ENCODE measurements around the gene KIZ. TPM values are rescaled to one million over a fixed set of nuclear protein-coding genes. Genes with fewer than 3 reads are reported as not detected.

Gene KIZ
- total and polyA plus RNA-seq, 2 experiments from 2014 or later = 58.3 to 63.6 TPM

DNA sequence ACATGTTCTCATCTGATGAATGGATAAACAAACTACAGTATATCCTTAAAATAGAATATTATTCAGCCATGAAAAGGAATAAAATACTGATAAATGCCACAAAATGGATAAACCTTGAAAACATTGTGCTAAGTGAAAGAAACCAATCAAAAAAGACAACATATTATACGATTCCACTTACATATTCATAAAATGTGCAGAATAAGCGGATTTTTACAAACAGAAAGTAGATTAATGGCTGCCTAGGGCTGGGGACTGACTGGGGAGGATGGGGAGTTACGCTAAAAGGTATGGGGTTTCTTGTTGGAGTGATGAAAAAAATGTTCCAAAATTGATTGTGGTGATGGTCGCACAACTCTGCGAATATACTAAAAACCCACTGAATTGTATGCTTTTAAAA, 29.4 kb downstream of the KIZ start:
- H3K27ac ChIP-seq (ENCODE audit: low read depth) = no peak overlapping the region
- no peak overlapping the region for H3K4me3 ChIP-seq
- no peaks in the 10 kb centered on the region for H4K20me1 ChIP-seq (replicated peaks; ENCODE audit: insufficient read depth)
- no peaks in the 10 kb centered on the region; the same call in 1 of the 2 replicates for H3K36me3 ChIP-seq (ENCODE audit: insufficient read depth)
- H3F3A ChIP-seq (replicated peaks; ENCODE audit: low read depth) = no peaks in the 10 kb centered on the region
- H3K27ac Mint-ChIP-seq = no peak overlapping the region
- peaks cover 15% of the 10 kb centered on the region for H3K36me3 Mint-ChIP-seq (ENCODE audit: low read depth)
- peaks cover 7% of the 10 kb centered on the region; the same call in 1 of the 3 replicates for H3K4me1 Mint-ChIP-seq
- no peaks in the 10 kb centered on the region for H3K27me3 ChIP-seq (ENCODE audit: insufficient read depth)
- H3K9me3 Mint-ChIP-seq = no peaks in the 10 kb centered on the region
- TF ChIP-seq CREB1 (CRISPR knock-in tag; IDR thresholded peaks at IDR 0.05; ENCODE audit: low read depth) (no peak), POLR2AphosphoS5 (IDR thresholded peaks at IDR 0.05; ENCODE audit: low read depth) (no peak), ZNF331 (CRISPR knock-in tag; IDR thresholded peaks at IDR 0.05; ENCODE audit: low read depth) (no peak), EZH2 (IDR thresholded peaks at IDR 0.05; ENCODE audit: low read depth, unreplicated experiment) (no peak), STAT1 (IDR thresholded peaks at IDR 0.05; ENCODE audit: unreplicated experiment) (no peak), EZH2phosphoT487 (IDR thresholded peaks at IDR 0.05; ENCODE audit: unreplicated experiment) (no peak), JUNB (IDR thresholded peaks at IDR 0.05; ENCODE audit: unreplicated experiment) (no peak), ZNF114 (CRISPR knock-in tag; IDR thresholded peaks at IDR 0.05) (no peak), NANOG (IDR thresholded peaks at IDR 0.05; ENCODE audit: borderline replicate concordance) (no peak), ETS1 (IDR thresholded peaks at IDR 0.05) (no peak)
- TF ChIP-seq, protein P1, sequence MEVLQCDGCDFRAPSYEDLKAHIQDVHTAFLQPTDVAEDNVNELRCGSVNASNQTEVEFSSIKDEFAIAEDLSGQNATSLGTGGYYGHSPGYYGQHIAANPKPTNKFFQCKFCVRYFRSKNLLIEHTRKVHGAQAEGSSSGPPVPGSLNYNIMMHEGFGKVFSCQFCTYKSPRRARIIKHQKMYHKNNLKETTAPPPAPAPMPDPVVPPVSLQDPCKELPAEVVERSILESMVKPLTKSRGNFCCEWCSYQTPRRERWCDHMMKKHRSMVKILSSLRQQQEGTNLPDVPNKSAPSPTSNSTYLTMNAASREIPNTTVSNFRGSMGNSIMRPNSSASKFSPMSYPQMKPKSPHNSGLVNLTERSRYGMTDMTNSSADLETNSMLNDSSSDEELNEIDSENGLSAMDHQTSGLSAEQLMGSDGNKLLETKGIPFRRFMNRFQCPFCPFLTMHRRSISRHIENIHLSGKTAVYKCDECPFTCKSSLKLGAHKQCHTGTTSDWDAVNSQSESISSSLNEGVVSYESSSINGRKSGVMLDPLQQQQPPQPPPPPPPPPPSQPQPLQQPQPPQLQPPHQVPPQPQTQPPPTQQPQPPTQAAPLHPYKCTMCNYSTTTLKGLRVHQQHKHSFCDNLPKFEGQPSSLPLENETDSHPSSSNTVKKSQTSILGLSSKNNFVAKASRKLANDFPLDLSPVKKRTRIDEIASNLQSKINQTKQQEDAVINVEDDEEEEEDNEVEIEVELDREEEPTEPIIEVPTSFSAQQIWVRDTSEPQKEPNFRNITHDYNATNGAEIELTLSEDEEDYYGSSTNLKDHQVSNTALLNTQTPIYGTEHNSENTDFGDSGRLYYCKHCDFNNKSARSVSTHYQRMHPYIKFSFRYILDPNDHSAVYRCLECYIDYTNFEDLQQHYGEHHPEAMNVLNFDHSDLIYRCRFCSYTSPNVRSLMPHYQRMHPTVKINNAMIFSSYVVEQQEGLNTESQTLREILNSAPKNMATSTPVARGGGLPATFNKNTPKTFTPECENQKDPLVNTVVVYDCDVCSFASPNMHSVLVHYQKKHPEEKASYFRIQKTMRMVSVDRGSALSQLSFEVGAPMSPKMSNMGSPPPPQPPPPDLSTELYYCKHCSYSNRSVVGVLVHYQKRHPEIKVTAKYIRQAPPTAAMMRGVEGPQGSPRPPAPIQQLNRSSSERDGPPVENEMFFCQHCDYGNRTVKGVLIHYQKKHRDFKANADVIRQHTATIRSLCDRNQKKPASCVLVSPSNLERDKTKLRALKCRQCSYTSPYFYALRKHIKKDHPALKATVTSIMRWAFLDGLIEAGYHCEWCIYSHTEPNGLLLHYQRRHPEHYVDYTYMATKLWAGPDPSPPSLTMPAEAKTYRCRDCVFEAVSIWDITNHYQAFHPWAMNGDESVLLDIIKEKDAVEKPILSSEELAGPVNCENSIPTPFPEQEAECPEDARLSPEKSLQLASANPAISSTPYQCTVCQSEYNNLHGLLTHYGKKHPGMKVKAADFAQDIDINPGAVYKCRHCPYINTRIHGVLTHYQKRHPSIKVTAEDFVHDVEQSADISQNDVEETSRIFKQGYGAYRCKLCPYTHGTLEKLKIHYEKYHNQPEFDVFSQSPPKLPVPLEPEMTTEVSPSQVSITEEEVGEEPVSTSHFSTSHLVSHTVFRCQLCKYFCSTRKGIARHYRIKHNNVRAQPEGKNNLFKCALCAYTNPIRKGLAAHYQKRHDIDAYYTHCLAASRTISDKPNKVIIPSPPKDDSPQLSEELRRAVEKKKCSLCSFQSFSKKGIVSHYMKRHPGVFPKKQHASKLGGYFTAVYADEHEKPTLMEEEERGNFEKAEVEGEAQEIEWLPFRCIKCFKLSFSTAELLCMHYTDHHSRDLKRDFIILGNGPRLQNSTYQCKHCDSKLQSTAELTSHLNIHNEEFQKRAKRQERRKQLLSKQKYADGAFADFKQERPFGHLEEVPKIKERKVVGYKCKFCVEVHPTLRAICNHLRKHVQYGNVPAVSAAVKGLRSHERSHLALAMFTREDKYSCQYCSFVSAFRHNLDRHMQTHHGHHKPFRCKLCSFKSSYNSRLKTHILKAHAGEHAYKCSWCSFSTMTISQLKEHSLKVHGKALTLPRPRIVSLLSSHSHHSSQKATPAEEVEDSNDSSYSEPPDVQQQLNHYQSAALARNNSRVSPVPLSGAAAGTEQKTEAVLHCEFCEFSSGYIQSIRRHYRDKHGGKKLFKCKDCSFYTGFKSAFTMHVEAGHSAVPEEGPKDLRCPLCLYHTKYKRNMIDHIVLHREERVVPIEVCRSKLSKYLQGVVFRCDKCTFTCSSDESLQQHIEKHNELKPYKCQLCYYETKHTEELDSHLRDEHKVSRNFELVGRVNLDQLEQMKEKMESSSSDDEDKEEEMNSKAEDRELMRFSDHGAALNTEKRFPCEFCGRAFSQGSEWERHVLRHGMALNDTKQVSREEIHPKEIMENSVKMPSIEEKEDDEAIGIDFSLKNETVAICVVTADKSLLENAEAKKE (CRISPR knock-in tag; IDR thresholded peaks at IDR 0.05) = no peak
- TF ChIP-seq, protein P2, sequence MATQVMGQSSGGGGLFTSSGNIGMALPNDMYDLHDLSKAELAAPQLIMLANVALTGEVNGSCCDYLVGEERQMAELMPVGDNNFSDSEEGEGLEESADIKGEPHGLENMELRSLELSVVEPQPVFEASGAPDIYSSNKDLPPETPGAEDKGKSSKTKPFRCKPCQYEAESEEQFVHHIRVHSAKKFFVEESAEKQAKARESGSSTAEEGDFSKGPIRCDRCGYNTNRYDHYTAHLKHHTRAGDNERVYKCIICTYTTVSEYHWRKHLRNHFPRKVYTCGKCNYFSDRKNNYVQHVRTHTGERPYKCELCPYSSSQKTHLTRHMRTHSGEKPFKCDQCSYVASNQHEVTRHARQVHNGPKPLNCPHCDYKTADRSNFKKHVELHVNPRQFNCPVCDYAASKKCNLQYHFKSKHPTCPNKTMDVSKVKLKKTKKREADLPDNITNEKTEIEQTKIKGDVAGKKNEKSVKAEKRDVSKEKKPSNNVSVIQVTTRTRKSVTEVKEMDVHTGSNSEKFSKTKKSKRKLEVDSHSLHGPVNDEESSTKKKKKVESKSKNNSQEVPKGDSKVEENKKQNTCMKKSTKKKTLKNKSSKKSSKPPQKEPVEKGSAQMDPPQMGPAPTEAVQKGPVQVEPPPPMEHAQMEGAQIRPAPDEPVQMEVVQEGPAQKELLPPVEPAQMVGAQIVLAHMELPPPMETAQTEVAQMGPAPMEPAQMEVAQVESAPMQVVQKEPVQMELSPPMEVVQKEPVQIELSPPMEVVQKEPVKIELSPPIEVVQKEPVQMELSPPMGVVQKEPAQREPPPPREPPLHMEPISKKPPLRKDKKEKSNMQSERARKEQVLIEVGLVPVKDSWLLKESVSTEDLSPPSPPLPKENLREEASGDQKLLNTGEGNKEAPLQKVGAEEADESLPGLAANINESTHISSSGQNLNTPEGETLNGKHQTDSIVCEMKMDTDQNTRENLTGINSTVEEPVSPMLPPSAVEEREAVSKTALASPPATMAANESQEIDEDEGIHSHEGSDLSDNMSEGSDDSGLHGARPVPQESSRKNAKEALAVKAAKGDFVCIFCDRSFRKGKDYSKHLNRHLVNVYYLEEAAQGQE (IDR thresholded peaks at IDR 0.05; ENCODE audit: unreplicated experiment) = no peak
- TF ChIP-seq, protein P3, sequence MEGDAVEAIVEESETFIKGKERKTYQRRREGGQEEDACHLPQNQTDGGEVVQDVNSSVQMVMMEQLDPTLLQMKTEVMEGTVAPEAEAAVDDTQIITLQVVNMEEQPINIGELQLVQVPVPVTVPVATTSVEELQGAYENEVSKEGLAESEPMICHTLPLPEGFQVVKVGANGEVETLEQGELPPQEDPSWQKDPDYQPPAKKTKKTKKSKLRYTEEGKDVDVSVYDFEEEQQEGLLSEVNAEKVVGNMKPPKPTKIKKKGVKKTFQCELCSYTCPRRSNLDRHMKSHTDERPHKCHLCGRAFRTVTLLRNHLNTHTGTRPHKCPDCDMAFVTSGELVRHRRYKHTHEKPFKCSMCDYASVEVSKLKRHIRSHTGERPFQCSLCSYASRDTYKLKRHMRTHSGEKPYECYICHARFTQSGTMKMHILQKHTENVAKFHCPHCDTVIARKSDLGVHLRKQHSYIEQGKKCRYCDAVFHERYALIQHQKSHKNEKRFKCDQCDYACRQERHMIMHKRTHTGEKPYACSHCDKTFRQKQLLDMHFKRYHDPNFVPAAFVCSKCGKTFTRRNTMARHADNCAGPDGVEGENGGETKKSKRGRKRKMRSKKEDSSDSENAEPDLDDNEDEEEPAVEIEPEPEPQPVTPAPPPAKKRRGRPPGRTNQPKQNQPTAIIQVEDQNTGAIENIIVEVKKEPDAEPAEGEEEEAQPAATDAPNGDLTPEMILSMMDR (conservative IDR thresholded peaks at IDR 0.05; ENCODE audit: low read depth in 2 of 2) = no peak
- ATAC-seq = no peak
- H3K9me2 ChIP-seq (ENCODE audit: insufficient read depth) = no peaks in the 10 kb centered on the region
- H3K27me3 Mint-ChIP-seq (ENCODE audit: insufficient read depth, low read depth, poor library complexity) = no peaks in the 10 kb centered on the region
- H3K79me2 ChIP-seq (replicated peaks; ENCODE audit: insufficient read depth) = peaks cover 11% of the 10 kb centered on the region; the same call in 1 of the 2 replicates
- H2AFZ ChIP-seq = no peak overlapping the region
- no peak overlapping the region for H3K4me3 Mint-ChIP-seq
- peaks cover 7% of the 10 kb centered on the region; the same call in 1 of the 2 replicates for H3K4me1 ChIP-seq (ENCODE audit: insufficient read depth)
- H3K4me2 ChIP-seq = no peak overlapping the region
- DNase-seq (ENCODE audit: low spot score) = no peak

All from GM23338 (cell line).